HG02610 (cell line): ENCODE data around the gene FAM83F.

Experiments used
- ATAC-seq: cut with Tn5 transposase; IDR thresholded peaks from one replicate; pipeline ENCODE4 v1.9.1; 2021; ENCODE audit warnings: mild to moderate bottlenecking, moderate library complexity; ENCODE audit not compliant: unreplicated experiment

FAM83F gene

DNA sequence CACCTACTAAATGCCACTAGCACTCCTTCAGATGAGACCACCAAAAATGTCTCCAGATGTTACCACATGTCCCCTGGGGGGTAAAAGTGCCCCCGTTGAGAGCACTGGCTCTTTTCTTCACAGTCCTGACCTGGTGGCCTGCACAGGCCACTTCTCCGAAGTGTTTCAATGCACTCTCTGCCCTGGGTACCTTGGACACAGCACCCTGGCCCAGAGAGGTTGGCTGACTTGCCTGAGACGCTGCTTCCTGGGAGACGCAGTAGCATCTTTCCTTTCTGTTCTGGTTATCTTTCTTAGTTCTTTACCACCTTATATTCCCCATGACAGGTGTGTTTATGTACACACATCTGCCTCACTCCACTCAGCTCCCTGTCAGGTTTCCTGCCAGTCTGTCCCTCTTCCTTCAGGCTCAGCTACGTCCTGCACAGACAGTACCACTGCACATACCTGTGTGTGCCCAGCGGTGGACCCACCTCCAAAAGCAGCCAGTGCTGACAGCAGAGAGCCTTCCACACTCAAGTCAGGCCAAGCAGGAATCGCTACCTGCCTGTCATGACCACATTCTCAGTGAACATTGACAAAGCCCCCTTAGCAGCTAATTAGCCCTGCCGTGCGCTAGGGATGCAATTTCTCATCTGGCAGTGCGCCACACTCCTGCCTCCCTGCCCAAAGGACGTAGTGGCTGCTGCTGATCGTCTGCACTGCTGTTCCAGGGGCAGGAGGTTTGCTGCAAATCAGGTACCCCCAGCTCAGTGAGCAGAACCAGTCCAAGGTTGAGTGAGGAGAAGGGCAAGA lies 39.0 kb downstream of the FAM83F start:
- ATAC-seq, result no peak

DNA sequence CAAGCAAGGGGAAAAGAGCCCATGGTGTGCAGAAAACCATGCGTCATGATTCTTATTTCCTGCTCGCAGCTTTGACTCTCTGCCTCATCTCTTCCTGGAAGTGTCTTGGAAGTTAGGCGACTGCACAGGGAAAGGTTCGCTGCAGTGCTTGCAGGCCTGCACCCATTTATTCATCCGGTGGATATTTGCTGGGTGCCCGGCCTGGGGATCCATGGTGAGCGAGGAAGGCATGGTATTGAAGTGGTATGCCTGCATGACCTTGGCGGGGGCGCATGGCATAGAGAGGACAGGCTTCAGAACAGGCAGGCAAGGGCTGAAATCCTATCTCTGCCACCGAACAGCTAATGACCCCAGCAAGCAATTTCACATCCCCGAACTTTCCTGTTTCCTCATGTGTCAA lies 40.6 kb downstream of the FAM83F start:
- ATAC-seq, result no peak

GRCh38 chr22:40036126-40036525 lies 41.4 kb downstream of the FAM83F start:
- no peak for ATAC-seq

DNA sequence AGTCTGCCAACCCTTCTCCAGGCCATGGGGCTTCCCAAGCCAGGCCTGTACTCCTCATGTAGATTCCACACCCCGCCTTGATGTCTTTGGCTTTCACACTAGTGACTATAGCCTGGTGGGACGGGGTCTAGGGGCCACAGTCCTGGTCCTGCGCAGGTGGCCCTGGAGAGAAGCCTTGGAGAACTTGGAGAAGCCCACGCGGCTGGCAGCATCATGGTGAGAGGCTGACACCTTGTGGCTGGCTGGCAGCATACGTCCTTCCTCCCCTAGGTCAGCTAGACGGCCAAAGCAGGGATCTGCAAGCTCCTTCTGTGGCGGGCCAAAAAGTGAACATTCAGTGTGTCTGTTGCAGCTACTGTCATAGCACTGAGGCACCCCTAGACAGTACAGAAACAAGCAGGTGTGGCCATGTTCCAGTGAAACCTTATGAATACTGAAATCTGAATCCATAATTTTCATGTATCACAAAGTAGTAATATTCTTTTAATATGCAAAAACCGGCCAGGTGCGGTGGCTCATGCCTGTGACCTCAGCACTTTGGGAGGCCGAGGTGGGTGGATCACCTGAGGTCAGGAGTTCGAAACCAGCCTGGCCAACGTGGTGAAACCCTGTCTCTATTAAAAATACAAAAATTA lies 42.0 kb downstream of the FAM83F start:
- no peak for ATAC-seq

DNA sequence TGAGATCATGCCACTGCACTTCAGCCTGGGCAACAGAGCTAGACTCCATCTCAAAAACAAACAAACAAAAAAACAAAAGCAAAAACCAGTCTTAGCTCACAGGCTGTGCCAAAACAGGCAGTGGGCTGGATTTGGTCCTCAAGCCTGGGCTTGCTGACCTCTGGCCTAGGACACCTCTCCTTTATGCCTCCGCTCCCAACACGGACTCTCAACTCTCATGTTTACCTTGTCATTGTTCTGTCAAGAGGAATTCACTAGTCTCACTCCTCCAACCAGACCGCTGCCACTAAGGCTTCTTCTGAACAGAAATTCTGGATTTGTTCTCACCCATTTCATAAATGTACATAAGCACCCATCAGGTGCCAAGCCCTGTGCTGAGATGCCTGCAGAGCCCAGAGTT lies 42.6 kb downstream of the FAM83F start:
- no peak for ATAC-seq

DNA sequence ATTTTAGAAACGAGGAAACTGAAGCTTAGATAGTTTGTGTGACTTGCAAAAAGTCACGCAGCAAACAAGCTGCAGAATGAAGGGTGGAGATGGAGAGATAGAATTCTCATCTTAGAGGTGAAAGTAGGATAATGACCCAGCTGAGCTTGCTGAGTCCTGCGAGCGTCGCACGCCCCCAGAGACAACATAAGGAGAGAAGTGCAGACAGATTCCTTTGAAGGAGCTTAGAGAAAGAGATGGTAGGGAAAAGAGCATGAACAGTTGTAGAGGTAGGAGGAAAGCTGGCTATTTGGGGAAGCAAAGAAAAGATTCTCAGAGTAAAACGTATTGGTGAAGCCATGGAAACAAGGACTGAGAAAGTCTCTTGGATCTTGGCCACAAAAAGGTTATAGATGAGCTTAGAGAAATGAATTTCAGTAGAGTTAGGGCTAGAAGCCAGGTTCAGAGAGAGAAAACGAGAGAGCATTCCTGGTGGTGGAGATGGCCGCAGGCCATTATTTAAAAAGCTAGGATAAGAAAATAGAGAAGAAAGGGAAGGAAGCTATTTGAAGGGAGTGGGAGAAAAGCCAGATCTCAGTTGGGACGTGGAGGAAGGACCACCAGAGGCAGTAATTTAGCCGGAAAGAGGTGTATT lies 44.8 kb downstream of the FAM83F start:
- no peak for ATAC-seq

- ATAC-seq, result no peak
These were observed 46.2 kb downstream of the FAM83F start for GRCh38 chr22:40040927-40041326.

DNA sequence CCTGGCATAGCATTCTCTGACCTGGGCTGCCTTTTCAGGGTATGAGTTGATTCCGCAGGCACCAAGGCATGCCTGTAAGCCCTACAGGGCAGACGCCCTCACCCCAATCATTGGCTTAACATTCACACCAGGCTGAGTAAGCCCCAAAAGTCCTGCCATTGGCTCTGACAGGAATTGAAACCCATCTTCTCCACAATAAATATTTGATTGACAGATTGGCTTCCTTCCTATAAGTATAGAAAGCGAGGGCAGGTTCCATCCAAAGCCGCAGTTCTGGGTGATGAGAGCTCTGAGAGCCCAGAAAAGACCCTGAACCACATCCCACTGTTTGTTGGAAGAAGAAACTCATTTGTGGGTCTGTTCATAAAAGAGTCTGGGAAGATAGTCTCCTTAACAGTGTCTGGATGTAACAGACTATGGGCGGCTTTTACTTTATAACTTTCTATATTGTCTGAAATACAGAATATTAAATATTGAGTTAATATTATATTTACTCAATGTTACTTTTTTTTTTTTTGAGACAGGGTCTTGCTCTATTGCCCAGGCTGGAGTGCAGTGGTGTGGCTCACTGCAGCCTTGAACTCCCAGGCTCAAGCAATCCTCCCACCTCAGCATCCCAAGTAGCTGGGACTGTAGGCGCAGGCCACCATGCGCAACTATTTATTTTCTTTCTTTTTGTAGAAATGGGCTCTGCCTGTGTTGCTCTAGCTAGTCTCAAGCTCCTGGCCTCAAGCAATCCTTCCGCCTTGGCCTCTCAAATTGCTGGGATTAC lies 46.8 kb downstream of the FAM83F start:
- ATAC-seq, result no peak

DNA sequence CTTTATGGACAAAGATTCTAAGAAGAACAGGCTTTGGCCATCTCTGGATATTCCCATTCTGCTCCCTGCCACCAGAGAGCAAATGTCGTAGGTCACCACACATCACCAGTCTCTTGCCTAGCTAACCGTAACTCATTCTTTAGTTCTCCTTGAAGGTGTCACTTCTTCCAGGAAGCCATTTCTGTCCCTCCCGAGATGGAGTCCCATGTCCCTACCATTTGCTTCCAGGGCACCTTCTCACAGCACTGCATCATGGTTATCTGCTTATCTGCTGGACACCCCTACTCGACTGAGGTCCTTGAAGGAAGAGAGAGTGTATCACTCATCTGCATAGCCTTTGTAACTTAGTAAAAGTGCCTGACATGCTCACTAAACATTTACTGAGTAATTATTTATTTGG lies 47.6 kb downstream of the FAM83F start:
- ATAC-seq, result no peak

DNA sequence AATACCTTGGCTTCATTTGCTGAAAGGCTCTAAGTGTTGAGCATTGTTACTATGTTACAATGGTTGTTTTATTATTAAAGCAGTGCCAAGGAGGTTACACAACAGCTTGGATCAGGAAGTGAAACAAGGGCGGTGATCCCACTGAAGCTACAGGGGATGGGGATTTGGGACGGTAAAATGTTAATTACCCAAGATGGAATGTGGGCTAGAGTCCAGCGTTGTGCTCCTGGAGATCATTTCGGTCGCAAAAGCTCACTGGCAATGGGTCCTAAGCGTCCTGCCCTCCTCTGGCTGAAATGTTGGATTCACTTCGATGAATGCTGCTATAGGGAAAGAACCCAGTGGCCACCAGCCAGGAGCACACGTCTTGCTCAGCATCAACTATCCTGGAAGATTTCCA lies 48.3 kb downstream of the FAM83F start:
- no peak for ATAC-seq

DNA sequence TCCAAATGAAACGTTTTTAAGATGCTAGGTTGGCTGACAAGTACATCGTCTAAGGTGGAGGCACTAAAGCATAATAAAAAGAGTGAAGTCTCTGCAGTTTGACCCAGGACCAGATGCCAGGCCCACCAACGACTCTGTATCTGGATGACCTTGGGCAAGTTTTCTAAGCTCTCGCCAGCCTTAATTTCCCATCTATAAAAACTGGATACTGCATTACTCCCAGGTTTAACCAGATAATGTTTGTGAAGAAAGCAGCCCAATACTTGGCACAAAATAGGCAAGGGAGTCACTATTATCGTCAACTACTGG lies 49.0 kb downstream of the FAM83F start:
- no peak for ATAC-seq

- peak; percentile 83 for ATAC-seq
These were observed 49.5 kb downstream of the FAM83F start for GRCh38 chr22:40044102-40044869.

DNA sequence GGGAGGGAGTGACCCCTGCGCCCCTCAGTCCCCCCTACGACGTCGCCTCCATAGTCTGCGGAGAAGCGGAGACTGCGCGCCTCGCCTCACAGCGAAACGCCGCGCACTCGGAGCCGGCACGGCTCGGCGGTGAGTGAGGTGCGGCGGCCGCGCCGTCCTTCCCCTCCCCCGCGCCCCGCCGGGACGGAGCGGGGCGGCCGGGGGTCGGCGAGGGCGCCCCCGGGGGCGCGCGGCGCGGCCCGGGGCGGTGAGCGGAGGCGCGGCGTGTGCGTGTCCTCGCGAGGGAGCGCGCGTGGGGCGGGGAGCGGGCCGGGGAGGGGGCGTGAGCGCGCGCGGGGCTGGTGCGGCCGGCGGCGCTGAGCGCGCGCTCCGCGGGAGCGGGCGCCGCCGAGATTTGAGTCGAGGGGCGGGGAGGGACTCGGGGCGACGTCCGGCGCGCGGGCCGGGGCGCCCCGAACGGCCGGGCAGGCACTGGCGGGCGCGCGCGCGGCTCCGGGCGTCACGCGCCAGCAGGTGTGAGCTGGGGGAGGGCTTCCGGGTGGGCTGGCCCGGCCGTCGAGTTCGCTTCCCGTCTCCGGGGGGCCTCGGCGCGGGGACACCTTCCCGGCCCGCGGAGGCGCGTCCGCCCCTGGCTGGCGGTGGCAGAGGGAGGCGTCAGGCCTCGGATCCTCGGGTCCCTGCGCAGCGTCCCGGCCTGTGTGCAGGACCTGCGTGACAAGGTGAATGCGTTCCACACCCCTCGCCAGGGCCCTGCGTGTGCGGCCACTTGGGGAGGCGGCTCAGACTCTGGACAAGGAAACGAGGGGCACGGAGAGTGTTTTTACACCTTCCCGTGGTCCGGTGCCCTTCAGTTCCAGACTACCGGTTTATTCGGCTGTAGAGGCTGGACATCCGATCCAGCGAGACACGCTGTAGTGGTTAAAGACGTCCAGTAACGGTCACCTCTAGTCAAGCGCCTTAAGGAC lies 50.4 kb downstream of the FAM83F start:
- ATAC-seq, result peak; percentile 24

DNA sequence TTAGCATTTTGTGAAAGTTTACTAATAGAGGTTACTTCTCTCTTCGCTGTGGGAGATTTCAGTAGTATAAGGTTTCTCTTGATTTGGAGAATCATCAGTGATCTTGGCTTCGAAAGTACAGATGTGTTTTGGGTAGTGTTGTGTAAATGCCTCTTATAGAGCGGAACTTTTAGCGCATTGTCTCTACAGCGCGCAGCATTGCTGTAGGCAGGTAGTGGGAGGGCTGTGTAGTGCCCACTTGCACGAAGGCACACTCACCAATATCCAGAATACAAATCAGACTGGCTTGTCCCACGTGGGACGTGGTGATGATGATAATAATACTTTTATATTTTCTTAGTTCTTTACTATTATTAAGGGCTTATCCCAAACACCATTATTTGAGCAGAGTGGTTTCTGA lies 51.4 kb downstream of the FAM83F start:
- ATAC-seq, result no peak

GRCh38 chr22:40050258-40050657 lies 55.5 kb downstream of the FAM83F start:
- peak; percentile 78 for ATAC-seq

DNA sequence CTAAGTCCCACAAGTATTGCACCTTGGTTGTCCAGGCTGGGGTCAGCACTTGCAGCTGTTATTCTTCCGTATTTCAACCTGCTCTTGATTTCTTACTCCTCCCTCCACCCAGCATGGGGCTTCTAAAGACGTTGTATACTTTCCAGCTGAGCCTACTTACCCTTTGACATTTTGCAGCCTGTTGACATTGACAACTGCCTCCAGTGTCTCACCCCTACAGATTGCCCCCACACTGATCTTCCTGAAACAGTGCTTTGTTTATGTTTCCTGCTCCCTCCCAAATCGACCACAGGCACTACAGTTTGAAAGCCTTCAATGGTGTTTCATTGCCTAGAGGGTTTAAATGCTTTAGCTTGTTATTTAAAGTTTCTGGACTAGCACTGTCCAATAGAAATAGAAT lies 56.6 kb downstream of the FAM83F start:
- no peak for ATAC-seq

GRCh38 chr22:40053460-40053859 lies 58.7 kb downstream of the FAM83F start:
- no peak for ATAC-seq

- ATAC-seq, result no peak
These were observed 59.7 kb downstream of the FAM83F start for GRCh38 chr22:40054486-40054885.

DNA sequence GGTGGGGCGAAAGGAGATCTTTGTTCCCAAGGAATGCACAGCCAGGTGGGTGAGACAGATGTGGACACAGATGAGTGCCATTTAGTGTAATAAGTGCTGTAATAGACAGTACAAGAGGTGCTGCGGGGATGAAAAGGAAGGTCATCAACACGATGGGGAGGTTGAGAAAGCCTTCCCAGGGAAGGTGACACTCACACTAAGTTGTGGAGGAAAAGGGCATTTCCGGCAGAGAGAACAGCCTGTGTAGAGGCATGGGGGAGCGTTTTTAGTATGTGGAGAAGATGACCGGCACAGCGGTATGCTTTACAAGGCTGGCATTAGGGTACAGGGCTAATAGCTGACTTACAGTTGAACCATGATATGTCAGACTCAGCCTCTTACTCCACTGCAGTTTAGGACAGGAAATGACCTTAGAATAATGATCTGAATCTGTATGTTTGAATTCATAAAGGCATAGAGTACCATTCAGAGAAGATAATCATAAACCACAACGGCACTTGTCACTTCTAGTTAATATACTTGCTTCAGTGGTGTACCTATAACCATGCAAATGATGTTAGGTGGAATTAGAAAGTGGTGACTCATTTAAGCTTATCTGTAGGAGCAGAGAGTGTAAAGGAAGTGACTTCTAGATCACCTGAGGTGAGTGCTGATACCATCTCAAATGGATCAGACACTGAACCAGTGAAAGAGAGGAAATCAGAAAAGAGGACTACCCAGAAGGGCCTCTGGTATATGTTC lies 60.6 kb downstream of the FAM83F start:
- peak; percentile 72 for ATAC-seq
